Naive thymus-derived CD4-positive, alpha-beta T cell (primary cell): Measurements from ENCODE around the gene ZMYND8. TPM values are rescaled to one million over a fixed set of nuclear protein-coding genes. Genes with fewer than 3 reads are reported as not detected.

ENCODE experiments used
- ATAC-seq: fragments of 150-1000 bp; cut with Tn5 transposase; 2 replicates; pipeline ENCODE4 v1.10.0; 2021; ENCODE audit warnings: mild to moderate bottlenecking, moderate library complexity
- CTCF ChIA-PET: fragments of 350-600 bp; sonication (Branson Sonifier 250); formaldehyde crosslinking; loops from one replicate; lab custom pipeline; 2021; ENCODE audit warnings: antibody characterized with exemption; lab: Charles Lee
- POLR2A ChIA-PET: fragments of 350-600 bp; sonication (Branson Sonifier 250); formaldehyde crosslinking; loops from one replicate; lab custom pipeline; 2021; ENCODE audit warnings: antibody characterized with exemption, inconsistent platforms; lab: Charles Lee
- DNase-seq, 9 donors: peaks; one replicate each; pipeline versions ENCODE4 v3.0.0 to v3.0.0-alpha.2; 2020 to 2022; ENCODE audit warnings: mixed read lengths in 1 of 9
- H3K27ac ChIP-seq: one replicate; pipeline ENCODE4 v1.7.0; 2013; ENCODE audit warnings: mild to moderate bottlenecking, low read depth, low read length, moderate library complexity
- H3K27me3 ChIP-seq, 2 donors: one replicate each; pipeline ENCODE4 v1.7.0; 2013; ENCODE audit warnings: low read length in 2 of 2, mild to moderate bottlenecking in 2 of 2, moderate library complexity in 2 of 2; ENCODE audit not compliant: control insufficient read depth in 2 of 2, insufficient read depth in 2 of 2
- H3K36me3 ChIP-seq, 3 experiments: 1 replicate in 2 of 3; 2 replicates in 1 of 3; pipeline ENCODE4 v1.7.0; 2013; ENCODE audit warnings: low read length in 3 of 3, mild to moderate bottlenecking in 3 of 3, moderate library complexity in 1 of 3; ENCODE audit not compliant: insufficient read depth in 3 of 3, control insufficient read depth in 2 of 3
- H3K4me1 ChIP-seq, 2 donors: one replicate each; pipeline ENCODE4 v1.7.0; 2013; ENCODE audit warnings: low read length in 2 of 2, mild to moderate bottlenecking in 2 of 2, moderate library complexity in 1 of 2; ENCODE audit not compliant: control insufficient read depth in 2 of 2, insufficient read depth in 2 of 2
- H3K4me3 ChIP-seq: 2 replicates; pipeline ENCODE4 v1.7.0; 2013; ENCODE audit warnings: mild to moderate bottlenecking, low read length
- H3K9me3 ChIP-seq, 3 experiments: 1 replicate in 2 of 3; 2 replicates in 1 of 3; pipeline ENCODE4 v1.7.0; 2013; ENCODE audit warnings: low read length in 3 of 3; ENCODE audit not compliant: control insufficient read depth in 2 of 3
- H3K27ac Mint-ChIP-seq, 9 donors: one replicate each; pipeline ENCODE4 v1.8.0; 2020 to 2022; ENCODE audit warnings: mixed read lengths in 9 of 9, mild to moderate bottlenecking in 8 of 9, moderate library complexity in 5 of 9, inconsistent platforms in 2 of 9
- H3K27me3 Mint-ChIP-seq, 5 donors: one replicate each; pipeline ENCODE4 v1.8.0; 2021 to 2022; ENCODE audit warnings: mixed read lengths in 5 of 5, mild to moderate bottlenecking in 1 of 5
- H3K36me3 Mint-ChIP-seq, 5 donors: one replicate each; pipeline ENCODE4 v1.8.0; 2020 to 2022; ENCODE audit warnings: mixed read lengths in 5 of 5, mild to moderate bottlenecking in 3 of 5, inconsistent platforms in 1 of 5
- H3K4me1 Mint-ChIP-seq, 7 donors: one replicate each; pipeline ENCODE4 v1.8.0; 2020 to 2022; ENCODE audit warnings: mixed read lengths in 7 of 7, mild to moderate bottlenecking in 3 of 7, inconsistent platforms in 1 of 7
- H3K4me3 Mint-ChIP-seq, 10 donors: one replicate each; pipeline ENCODE4 v1.8.0; 2020 to 2022; ENCODE audit warnings: mild to moderate bottlenecking in 10 of 10, mixed read lengths in 10 of 10, moderate library complexity in 6 of 10, inconsistent platforms in 2 of 10
- H3K9me3 Mint-ChIP-seq, 11 donors: one replicate each; pipeline ENCODE4 v1.8.0; 2020 to 2022; ENCODE audit warnings: mixed read lengths in 11 of 11, mild to moderate bottlenecking in 4 of 11, inconsistent platforms in 1 of 11, moderate library complexity in 1 of 11
- intact Hi-C, 2 donors: fragments of 100-400 bp; cut with micrococcal nuclease; formaldehyde crosslinking; loops; one replicate each; pipeline ENCODE4 v1.15.1; 2023
- polyA plus RNA-seq, 2 donors: library from polyadenylated mRNA; unstranded; fragments of 300-500 nt; fragmentation: Illumina TruSeq; gene quantifications; one replicate each; pipeline ENCODE4 v1.2.3, GENCODE V29; 2021
- total RNA-seq, 6 experiments: library from RNA in 5 of 6; stranded (reverse) in 5 of 6; gene quantifications; 1 replicate in 5 of 6; 2 replicates in 1 of 6; pipeline ENCODE4 v1.2.3 and lab custom pipeline; 2021 to 2026

ZMYND8 gene
- total RNA-seq (10 to 100 TPM; 54.5 to 83.0 (median 68.5) TPM), polyA plus RNA-seq (10 to 100 TPM; 12.7 to 28.7 TPM), total RNA-seq (lab: John Stamatoyannopoulos, UW) (132 reads per million, percentile 89 among the genes with 10 or more reads in this experiment)

- no peaks in the 10 kb centered on the region for H3K27me3 Mint-ChIP-seq
- CTCF ChIA-PET: interaction anchor here (0.7 to 2.0 kb wide), 5 partner anchors 10 to 84 kb away, joined by 3 to 9 read pairs (median 6); no protein-coding TSS in a partner anchor
- peaks cover 51 to 74% (median 53%) of the 10 kb centered on the region in 7 donors for H3K4me1 Mint-ChIP-seq
- peak; percentile 91 for ATAC-seq
- peak within 1 kb of the TSS; percentile 86 for H3K27ac ChIP-seq
- no peaks in the 10 kb centered on the region for H3K9me3 Mint-ChIP-seq
- peak within 1 kb of the TSS in 4 of 10 donors; percentile 88 to 95 (median 92) for H3K4me3 Mint-ChIP-seq
- H3K9me3 ChIP-seq: no peaks in the 10 kb centered on the region
- peak within 1 kb of the TSS; percentile 75 for H3K4me3 ChIP-seq
- DNase-seq: peak; percentile 88 to 100 (median 98)
- no peaks in the 10 kb centered on the region for H3K27me3 ChIP-seq
- POLR2A ChIA-PET: interaction anchor here (0.6 to 6.0 kb wide), 17 partner anchors 9 to 1946 kb away, joined by 3 to 50 read pairs (median 4); partner anchors contain the start of gene NCOA3
- H3K4me1 ChIP-seq: peaks cover 47 to 65% of the 10 kb centered on the region in 2 donors
- intact Hi-C loops: loop anchor here (1.0 to 10.0 kb wide), 10 partner anchors 10 to 1922 kb away; partner anchors contain the start of genes TP53RK (in 2 of the 2), CSE1L (in 1 of the 2), NCOA3 (in 1 of the 2) and ZNFX1 (in 1 of the 2)
- no peaks in the 10 kb centered on the region for H3K36me3 ChIP-seq
- H3K36me3 Mint-ChIP-seq: peaks cover 0 to 29% (median 3%) of the 10 kb centered on the region in 5 donors
- H3K27ac Mint-ChIP-seq: peak within 1 kb of the TSS in 7 of 9 donors; percentile 97 to 100 (median 99)
Observed at GRCh38 chr20:47356526-47357295, at the start of gene ZMYND8. ZMYND8 (minus strand) TSS chr20:47356699; CDS start chr20:47356670, 29 bp downstream.

DNA sequence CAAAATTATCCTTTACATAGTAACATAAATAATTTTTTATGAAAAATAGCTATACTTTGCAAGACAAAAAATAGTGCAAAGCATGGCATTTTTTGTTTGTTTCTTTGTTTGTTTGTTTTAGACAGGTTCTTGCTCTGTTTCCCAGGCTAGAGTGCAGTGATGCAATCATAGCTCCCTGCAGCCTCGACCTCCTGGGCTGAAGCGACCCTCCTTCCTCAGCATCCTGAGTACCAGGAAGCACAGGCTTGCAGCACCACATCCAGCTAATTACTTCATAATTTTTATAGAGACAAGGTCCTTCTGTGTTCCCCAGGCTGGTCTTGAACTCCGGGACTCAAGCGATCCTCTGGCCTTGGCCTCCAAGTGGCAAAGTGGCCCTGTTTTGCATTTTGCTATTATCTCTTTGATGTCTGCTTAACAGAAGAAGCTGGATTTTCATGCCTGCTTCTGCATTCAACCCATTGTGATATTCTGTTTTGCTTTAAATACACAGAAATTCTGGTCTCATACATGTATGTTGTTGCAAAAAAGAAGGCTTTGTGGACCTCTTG, 49.4 kb upstream of the ZMYND8 start:
- DNase-seq (no peak), ATAC-seq (no peak)
- no peak overlapping the region for H3K27ac ChIP-seq
- H3K27me3 ChIP-seq: no peaks in the 10 kb centered on the region
- H3K4me3 ChIP-seq: no peak overlapping the region
- H3K27me3 Mint-ChIP-seq: no peaks in the 10 kb centered on the region
- no peaks in the 10 kb centered on the region for H3K36me3 Mint-ChIP-seq
- H3K4me1 Mint-ChIP-seq: peaks cover 0 to 5% (median 0%) of the 10 kb centered on the region in 7 donors
- intact Hi-C loops: no loop called here
- POLR2A ChIA-PET: interaction anchor here (0.6 kb wide), 1 partner anchor 9 kb away, joined by 3 read pairs; no protein-coding TSS in a partner anchor
- no peaks in the 10 kb centered on the region for H3K9me3 ChIP-seq
- no peaks in the 10 kb centered on the region for H3K36me3 ChIP-seq
- no peaks in the 10 kb centered on the region for H3K4me1 ChIP-seq
- H3K9me3 Mint-ChIP-seq: no peaks in the 10 kb centered on the region
- H3K4me3 Mint-ChIP-seq: no peak overlapping the region
- CTCF ChIA-PET: interaction anchor here (0.7 to 0.8 kb wide), 2 partner anchors 19 to 134 kb away, joined by 4 read pairs; no protein-coding TSS in a partner anchor
- no peak overlapping the region for H3K27ac Mint-ChIP-seq

DNA sequence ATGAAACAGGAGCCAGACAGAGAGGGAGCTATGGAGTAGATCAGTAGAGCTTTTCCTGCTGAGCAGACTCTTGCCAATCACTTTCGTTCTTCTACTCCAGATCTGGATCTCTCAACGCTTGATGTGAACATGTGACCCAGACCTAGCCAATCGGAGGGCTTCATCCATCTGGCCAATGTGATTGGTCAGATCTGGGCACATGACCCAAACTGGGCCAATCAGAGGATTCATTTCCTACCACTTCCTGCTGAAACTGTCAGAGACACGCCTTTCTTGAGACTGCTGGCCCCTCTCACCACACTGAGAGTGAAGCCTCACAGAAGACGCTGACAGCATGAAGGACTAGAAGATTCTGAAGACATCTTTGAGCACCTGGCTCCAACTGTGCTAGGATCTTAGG, 44.2 kb upstream of the ZMYND8 start:
- ChIA-PET CTCF (no interaction called here), POLR2A (interaction anchor here (0.8 kb wide), 1 partner anchor 62 kb away, joined by 4 read pairs; no protein-coding TSS in a partner anchor)
- Histone ChIP-seq H3K4me1 (no peaks in the 10 kb centered on the region), H3K27me3 (no peaks in the 10 kb centered on the region), H3K27ac (no peak overlapping the region), H3K9me3 (no peaks in the 10 kb centered on the region), H3K4me3 (no peak overlapping the region), H3K36me3 (no peaks in the 10 kb centered on the region)
- DNase-seq: no peak
- intact Hi-C loops: no loop called here
- Mint-ChIP-seq H3K27me3 (no peaks in the 10 kb centered on the region), H3K4me3 (no peak overlapping the region), H3K4me1 (peaks cover 0 to 10% (median 4%) of the 10 kb centered on the region in 7 donors), H3K36me3 (no peaks in the 10 kb centered on the region), H3K27ac (peak overlapping the region in 1 of 9 donors; percentile 42), H3K9me3 (peaks cover 0 to 4% (median 0%) of the 10 kb centered on the region in 11 donors)
- no peak for ATAC-seq

GRCh38 chr20:47397652-47398301, 41.3 kb upstream of the ZMYND8 start:
- ATAC-seq (no peak), DNase-seq (no peak)
- POLR2A ChIA-PET: interaction anchor here (0.7 kb wide), 1 partner anchor 1789 kb away, joined by 3 read pairs; no protein-coding TSS in a partner anchor
- CTCF ChIA-PET: no interaction called here
- H3K27me3 Mint-ChIP-seq: no peaks in the 10 kb centered on the region
- intact Hi-C loops: no loop called here
- H3K4me3 ChIP-seq: no peak overlapping the region
- peaks cover 0 to 6% (median 0%) of the 10 kb centered on the region in 11 donors for H3K9me3 Mint-ChIP-seq
- peaks cover 0 to 11% (median 4%) of the 10 kb centered on the region in 7 donors for H3K4me1 Mint-ChIP-seq
- peak overlapping the region in 1 of 10 donors; percentile 21 for H3K4me3 Mint-ChIP-seq
- H3K27me3 ChIP-seq: no peaks in the 10 kb centered on the region
- H3K27ac ChIP-seq: no peak overlapping the region
- H3K36me3 Mint-ChIP-seq: peaks cover 0 to 1% (median 0%) of the 10 kb centered on the region in 5 donors
- no peaks in the 10 kb centered on the region for H3K9me3 ChIP-seq
- no peak overlapping the region for H3K27ac Mint-ChIP-seq
- no peaks in the 10 kb centered on the region for H3K36me3 ChIP-seq
- H3K4me1 ChIP-seq: no peaks in the 10 kb centered on the region

DNA sequence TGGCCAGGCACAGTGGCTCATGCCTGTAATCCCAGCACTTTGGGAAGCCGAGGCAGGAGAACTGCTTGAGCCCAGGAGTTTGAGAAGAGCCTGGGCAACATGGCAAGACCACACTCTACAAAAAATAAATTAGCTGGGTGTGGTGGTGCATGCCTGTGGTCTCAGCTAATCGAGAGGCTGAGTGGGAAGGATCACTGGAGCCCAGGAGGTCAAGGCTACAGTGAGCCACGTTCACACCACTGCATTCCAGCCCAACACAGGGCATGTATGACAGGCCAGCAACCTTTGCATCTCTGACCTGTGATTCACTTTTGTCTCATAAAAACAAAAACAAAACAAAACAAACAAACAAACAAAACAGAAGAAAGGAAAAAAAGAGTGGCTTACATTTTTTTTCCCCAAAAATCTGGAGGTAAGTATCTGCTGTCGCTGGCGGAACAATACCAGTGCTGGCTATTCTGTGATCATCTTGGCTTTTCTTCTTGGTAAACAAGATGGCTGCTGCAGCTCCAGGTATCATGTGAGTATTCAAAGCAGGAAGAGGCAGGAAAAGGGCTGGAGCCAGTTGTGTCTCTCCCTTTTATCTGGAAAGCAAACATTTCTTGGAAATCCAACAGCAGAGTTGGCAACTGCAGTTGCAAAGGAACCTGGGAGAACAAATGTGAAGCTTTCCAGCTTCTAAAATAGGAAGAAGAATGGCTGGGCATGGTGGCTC, 40.4 kb upstream of the ZMYND8 start:
- H3K27ac ChIP-seq: no peak overlapping the region
- H3K9me3 Mint-ChIP-seq: peaks cover 0 to 11% (median 0%) of the 10 kb centered on the region in 11 donors
- no peak for DNase-seq
- H3K9me3 ChIP-seq: no peaks in the 10 kb centered on the region
- H3K36me3 ChIP-seq: no peaks in the 10 kb centered on the region
- no peak overlapping the region for H3K4me3 ChIP-seq
- H3K27me3 ChIP-seq: no peaks in the 10 kb centered on the region
- peaks cover 0 to 6% (median 0%) of the 10 kb centered on the region in 5 donors for H3K36me3 Mint-ChIP-seq
- CTCF ChIA-PET: interaction anchor here (0.6 to 1.4 kb wide), 3 partner anchors 13 to 1899 kb away, joined by 3 to 12 read pairs (median 3); no protein-coding TSS in a partner anchor
- intact Hi-C loops: no loop called here
- H3K27ac Mint-ChIP-seq: no peak overlapping the region
- no peaks in the 10 kb centered on the region for H3K4me1 ChIP-seq
- H3K4me1 Mint-ChIP-seq: peaks cover 0 to 19% (median 4%) of the 10 kb centered on the region in 7 donors
- H3K27me3 Mint-ChIP-seq: no peaks in the 10 kb centered on the region
- POLR2A ChIA-PET: interaction anchor here (0.6 to 0.7 kb wide), 2 partner anchors 9 to 15 kb away, joined by 3 read pairs; no protein-coding TSS in a partner anchor
- H3K4me3 Mint-ChIP-seq: no peak overlapping the region
- ATAC-seq: no peak
